BE2C (cell line): ENCODE results near the gene MAGOH. TPM values are rescaled to one million over a fixed set of nuclear protein-coding genes. Genes with fewer than 3 reads are reported as not detected.
A peak's percentile ranks its signal among the peaks of the same experiment; 100 is the strongest.
"Not testable (repeated sequence)": the region's sequence is repeated elsewhere in the genome, so short reads cannot be mapped to it uniquely, and the experiment has no call there.

Experiments
- DNase-seq: peaks from one replicate; pipeline ENCODE4 v3.0.0-alpha.2; 2020
- H3K27me3 ChIP-seq: fragments of 250-450 bp; sonication (Bioruptor Pico); 2 replicates; pipeline ENCODE4 v1.5.1; 2020; ENCODE audit warnings: mild to moderate bottlenecking
- H3K36me3 ChIP-seq: fragments of 250-450 bp; sonication (Bioruptor Pico); 2 replicates; pipeline ENCODE4 v1.5.1; 2020; ENCODE audit warnings: mild to moderate bottlenecking
- H3K4me1 ChIP-seq: fragments of 250-450 bp; sonication (Bioruptor Pico); 2 replicates; pipeline ENCODE4 v1.5.1; 2020
- H3K4me3 ChIP-seq: 2 replicates; pipeline ENCODE4 v1.5.1; 2011; ENCODE audit warnings: low read depth, low read length
- H3K9me3 ChIP-seq: fragments of 250-450 bp; sonication (Bioruptor Pico); 2 replicates; pipeline ENCODE4 v1.5.1; 2020
- CTCF ChIP-seq: IDR thresholded peaks from 2 replicates; pipeline ENCODE4 v1.5.1; 2012; ENCODE audit warnings: mild to moderate bottlenecking, low read depth, low read length
- polyA plus RNA-seq: library from polyadenylated mRNA; unstranded; fragments of >200 nt; gene quantifications from one replicate; pipeline ENCODE4 v1.2.1, GENCODE V29; 2012; ENCODE audit warnings: low read depth, missing spikeins; ENCODE audit not compliant: insufficient read length, insufficient read depth

Gene MAGOH
- polyA plus RNA-seq: 81.9 TPM

GRCh38 chr1:53238197-53239155, at the start of gene MAGOH:
TSS of gene MAGOH (minus strand) at chr1:53238518. CDS start at chr1:53238448, 70 bp downstream.
- no peaks in the 10 kb centered on the region for H3K9me3 ChIP-seq
- H3K4me1 ChIP-seq: no peaks in the 10 kb centered on the region
- H3K36me3 ChIP-seq: peaks cover 5% of the 10 kb centered on the region
- TF ChIP-seq CTCF: no peak
- no peaks in the 10 kb centered on the region for H3K27me3 ChIP-seq
- DNase-seq: peak; percentile 88
- H3K4me3 ChIP-seq: peak within 1 kb of the TSS; percentile 97

- H3K4me3 ChIP-seq: no peak overlapping the region
- H3K36me3 ChIP-seq: peaks cover 6% of the 10 kb centered on the region; the same call in 1 of the 2 replicates
- DNase-seq: peak; percentile 56
- no peaks in the 10 kb centered on the region for H3K9me3 ChIP-seq
- no peak for TF ChIP-seq CTCF
- H3K27me3 ChIP-seq: no peaks in the 10 kb centered on the region
- peaks cover 5% of the 10 kb centered on the region; the same call in 1 of the 2 replicates for H3K4me1 ChIP-seq
Measured at GRCh38 chr1:53286955-53287354, 48.6 kb upstream of the MAGOH start.

GRCh38 chr1:53285969-53286760, 47.8 kb upstream of the MAGOH start:
- DNase-seq: no peak
- Histone ChIP-seq H3K4me1 (peaks cover 5% of the 10 kb centered on the region; the same call in 1 of the 2 replicates), H3K27me3 (no peaks in the 10 kb centered on the region), H3K9me3 (no peaks in the 10 kb centered on the region), H3K36me3 (peaks cover 6% of the 10 kb centered on the region; the same call in 1 of the 2 replicates), H3K4me3 (no peak overlapping the region)
- TF ChIP-seq CTCF: no peak

GRCh38 chr1:53285546-53285945, 47.2 kb upstream of the MAGOH start:
- TF ChIP-seq CTCF: no peak
- H3K4me3 ChIP-seq: no peak overlapping the region
- H3K36me3 ChIP-seq: peaks cover 6% of the 10 kb centered on the region; the same call in 1 of the 2 replicates
- peaks cover 5% of the 10 kb centered on the region; the same call in 1 of the 2 replicates for H3K4me1 ChIP-seq
- DNase-seq: no peak
- no peaks in the 10 kb centered on the region for H3K9me3 ChIP-seq
- H3K27me3 ChIP-seq: no peaks in the 10 kb centered on the region

- H3K36me3 ChIP-seq: peaks cover 6% of the 10 kb centered on the region; the same call in 1 of the 2 replicates
- H3K27me3 ChIP-seq: no peaks in the 10 kb centered on the region
- H3K4me3 ChIP-seq: no peak overlapping the region
- peaks cover 5% of the 10 kb centered on the region; the same call in 1 of the 2 replicates for H3K4me1 ChIP-seq
- no peak for DNase-seq
- no peak for TF ChIP-seq CTCF
- no peaks in the 10 kb centered on the region for H3K9me3 ChIP-seq
Measured at GRCh38 chr1:53284224-53285020, 46.1 kb upstream of the MAGOH start.

- H3K4me1 ChIP-seq, H3K9me3 ChIP-seq, DNase-seq, H3K4me3 ChIP-seq, H3K36me3 ChIP-seq, H3K27me3 ChIP-seq: not testable (repeated sequence)
Measured at GRCh38 chr1:53283156-53283555, 44.8 kb upstream of the MAGOH start.
